ENCODE results near the gene C11orf24. TPM values are rescaled to one million over a fixed set of nuclear protein-coding genes. Genes with fewer than 3 reads are reported as not detected.
"Not testable (repeated sequence)": the region's sequence is repeated elsewhere in the genome, so short reads cannot be mapped to it uniquely, and the experiment has no call there.

The C11orf24 gene
- total and polyA plus RNA-seq, 8 donors: 5.8 to 35.1 (median 20.1) TPM

DNA sequence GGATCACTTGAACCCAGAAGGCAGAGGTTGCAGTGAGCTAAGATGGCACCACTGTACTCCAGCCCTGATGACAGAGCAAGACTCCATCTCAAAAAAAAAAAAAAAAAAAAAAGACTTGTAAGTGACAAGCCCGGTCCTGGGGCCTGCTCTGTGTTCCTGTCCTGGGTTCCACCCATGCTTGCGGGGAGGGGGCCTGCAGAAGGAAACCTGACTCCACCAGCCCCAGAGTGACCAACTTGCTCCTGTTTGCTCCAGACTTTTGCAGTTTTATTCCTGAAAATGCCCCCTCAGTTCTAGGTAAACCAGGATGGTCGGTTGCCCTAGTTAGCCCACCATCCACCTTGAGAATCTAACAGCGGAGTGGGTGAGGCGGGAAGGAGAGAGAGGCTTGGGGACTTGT, 30.5 kb upstream of the C11orf24 start:
- intact Hi-C loops (cut with DNase I; ENCODE audit: low total_unique reads): no loop called here
- no peak for DNase-seq
- peak overlapping the region in 1 of 5 donors; percentile 14 for H3K27ac ChIP-seq

DNA sequence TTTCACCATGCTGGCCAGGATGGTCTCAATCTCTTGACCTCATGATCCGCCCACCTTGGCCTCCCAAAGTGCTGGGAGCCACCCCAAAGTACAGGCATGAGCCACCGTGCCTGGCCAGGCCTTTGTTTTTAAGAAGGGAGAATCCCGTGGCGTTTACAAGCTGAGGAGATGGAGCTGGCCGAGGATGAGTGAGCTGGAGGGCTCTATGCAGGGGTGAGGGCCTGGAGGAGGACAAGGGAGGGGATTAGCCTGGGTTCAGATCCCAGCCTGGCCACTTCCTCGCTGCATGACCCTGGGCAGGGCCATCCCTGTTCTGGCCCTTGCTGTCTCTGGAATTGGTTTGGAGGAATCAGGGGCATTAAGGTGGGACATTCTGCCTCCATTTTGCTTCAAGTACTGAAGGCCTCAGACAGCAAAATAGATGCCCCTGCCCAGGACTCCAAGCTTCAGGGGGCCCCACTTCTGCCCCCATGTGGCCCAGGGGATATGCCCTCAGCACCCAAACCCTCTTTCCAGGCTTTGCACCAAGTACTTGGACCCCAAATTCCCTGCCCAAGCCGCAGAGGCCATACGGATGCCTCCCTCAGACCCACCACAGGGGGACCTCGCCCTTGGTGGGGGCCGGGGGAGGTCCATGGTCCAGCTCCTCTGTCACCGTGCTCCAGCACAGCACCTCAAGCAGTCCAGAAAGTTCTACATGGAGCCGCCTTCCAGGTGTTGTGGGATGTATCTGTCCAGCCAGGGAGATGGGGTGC, 28.5 kb upstream of the C11orf24 start:
- Histone ChIP-seq H3K27me3 (no peaks in the 10 kb centered on the region), H3K27ac (no peak overlapping the region), H3K4me3 (no peak overlapping the region), H3K9me3 (no peaks in the 10 kb centered on the region), H3K36me3 (no peaks in the 10 kb centered on the region), H3K4me1 (peaks cover 22 to 41% (median 37%) of the 10 kb centered on the region in 4 donors)
- intact Hi-C loops (cut with DNase I; ENCODE audit: low total_unique reads): no loop called here
- no peak for DNase-seq
- WGBS, 5 donors: 92 to 94% (median 92%) methylated on average over 12 of the region's 12 CpGs
- TF ChIP-seq POLR2A (IDR thresholded peaks at IDR 0.05) (no peak), EP300 (IDR thresholded peaks at IDR 0.05) (no peak), POLR2AphosphoS5 (IDR thresholded peaks at IDR 0.05) (no peak)
- TF ChIP-seq, protein P1, sequence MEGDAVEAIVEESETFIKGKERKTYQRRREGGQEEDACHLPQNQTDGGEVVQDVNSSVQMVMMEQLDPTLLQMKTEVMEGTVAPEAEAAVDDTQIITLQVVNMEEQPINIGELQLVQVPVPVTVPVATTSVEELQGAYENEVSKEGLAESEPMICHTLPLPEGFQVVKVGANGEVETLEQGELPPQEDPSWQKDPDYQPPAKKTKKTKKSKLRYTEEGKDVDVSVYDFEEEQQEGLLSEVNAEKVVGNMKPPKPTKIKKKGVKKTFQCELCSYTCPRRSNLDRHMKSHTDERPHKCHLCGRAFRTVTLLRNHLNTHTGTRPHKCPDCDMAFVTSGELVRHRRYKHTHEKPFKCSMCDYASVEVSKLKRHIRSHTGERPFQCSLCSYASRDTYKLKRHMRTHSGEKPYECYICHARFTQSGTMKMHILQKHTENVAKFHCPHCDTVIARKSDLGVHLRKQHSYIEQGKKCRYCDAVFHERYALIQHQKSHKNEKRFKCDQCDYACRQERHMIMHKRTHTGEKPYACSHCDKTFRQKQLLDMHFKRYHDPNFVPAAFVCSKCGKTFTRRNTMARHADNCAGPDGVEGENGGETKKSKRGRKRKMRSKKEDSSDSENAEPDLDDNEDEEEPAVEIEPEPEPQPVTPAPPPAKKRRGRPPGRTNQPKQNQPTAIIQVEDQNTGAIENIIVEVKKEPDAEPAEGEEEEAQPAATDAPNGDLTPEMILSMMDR (IDR thresholded peaks at IDR 0.05): no peak

More for the DNA sequence above, 30.5 kb upstream of the C11orf24 start:
- WGBS, 5 donors: 64 to 85% (median 80%) methylated on average over 5 of the region's 5 CpGs
- no peaks in the 10 kb centered on the region for H3K36me3 ChIP-seq
- TF ChIP-seq POLR2A (IDR thresholded peaks at IDR 0.05) (no peak), POLR2AphosphoS5 (IDR thresholded peaks at IDR 0.05) (no peak), EP300 (IDR thresholded peaks at IDR 0.05) (no peak)
- TF ChIP-seq, protein P1 (IDR thresholded peaks at IDR 0.05): no peak
- H3K9me3 ChIP-seq: no peaks in the 10 kb centered on the region
- H3K4me3 ChIP-seq: no peak overlapping the region
- H3K4me1 ChIP-seq: peaks cover 18 to 28% (median 26%) of the 10 kb centered on the region in 4 donors
- no peaks in the 10 kb centered on the region for H3K27me3 ChIP-seq

DNA sequence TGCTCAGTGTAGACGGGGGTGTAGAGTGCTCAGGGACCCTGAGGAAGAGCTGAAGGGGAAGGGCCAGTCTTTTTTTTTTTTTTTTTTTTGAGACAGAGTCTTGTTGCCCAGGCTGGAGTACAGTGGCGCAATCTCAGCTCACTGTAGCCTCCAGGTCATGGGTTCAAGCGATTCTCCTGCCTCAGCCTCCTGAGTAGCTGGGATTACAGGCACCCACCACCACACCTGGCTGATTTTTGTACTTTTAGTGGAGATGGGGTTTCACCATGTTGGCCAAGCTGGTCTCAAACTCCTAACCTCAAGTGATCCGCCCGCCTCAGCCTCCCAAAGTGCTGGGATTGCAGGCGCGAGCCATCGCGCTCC, 27.7 kb upstream of the C11orf24 start:
- peaks cover 22 to 41% (median 37%) of the 10 kb centered on the region in 4 donors for H3K4me1 ChIP-seq
- not testable (repeated sequence) for H3K4me3 ChIP-seq, DNase-seq, H3K9me3 ChIP-seq, H3K36me3 ChIP-seq, H3K27me3 ChIP-seq
- H3K27ac ChIP-seq: peak overlapping the region in 1 of 5 donors; percentile 69
- intact Hi-C loops (cut with DNase I; ENCODE audit: low total_unique reads): loop anchor here (5.0 kb wide), 1 partner anchor 42 kb away; no protein-coding TSS in a partner anchor
- 94 to 97% (median 95%) methylated on average over 8 to 9 of the region's 9 CpGs for WGBS, 5 donors

DNA sequence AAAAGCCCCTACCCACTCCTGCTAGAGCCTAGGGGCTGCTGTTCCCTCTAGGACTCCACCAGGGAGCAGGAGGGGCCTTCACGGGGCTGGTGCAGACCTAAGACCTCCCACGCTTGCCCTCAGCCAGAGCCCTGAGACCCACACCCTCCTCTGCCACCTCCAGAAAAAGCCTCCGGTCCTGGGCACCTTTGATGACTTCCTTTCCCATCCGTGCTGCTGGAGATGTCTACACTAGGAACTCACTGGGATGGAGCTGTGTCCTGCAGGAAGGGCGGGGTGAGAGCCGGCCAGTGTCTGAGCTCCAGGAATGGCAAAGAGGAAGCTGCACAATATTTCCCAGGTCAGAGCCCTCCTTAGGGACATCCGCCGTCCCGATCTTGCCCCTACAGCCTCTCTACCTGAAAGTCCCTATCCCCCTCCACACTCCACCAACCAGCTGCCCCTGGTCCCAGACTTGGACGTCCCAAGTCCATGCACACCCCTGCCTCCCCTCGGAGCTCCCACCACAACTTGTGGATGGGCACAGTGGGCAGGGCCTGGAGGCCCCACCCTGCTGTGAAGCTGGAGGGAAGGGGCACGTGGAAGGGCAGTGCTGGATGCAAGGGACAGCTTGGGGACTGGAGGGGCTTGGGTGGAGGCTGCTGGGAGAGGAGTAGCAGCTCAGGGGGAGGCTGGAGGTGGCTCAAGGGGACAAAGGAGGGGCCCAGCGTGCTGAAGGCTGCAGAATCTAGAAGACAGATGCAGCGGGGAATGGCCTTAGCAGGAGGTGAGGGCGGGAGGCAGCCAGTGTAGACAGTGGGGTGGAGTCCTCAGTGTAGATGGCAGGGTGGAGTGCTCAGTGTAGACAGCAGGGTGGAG, 27.1 kb upstream of the C11orf24 start:
- no peak for DNase-seq
- WGBS, 5 donors: 45 to 61% (median 56%) methylated on average over 15 of the region's 15 CpGs
- peak overlapping the region; percentile 68 to 79 (median 69) for H3K27ac ChIP-seq
- no peaks in the 10 kb centered on the region for H3K36me3 ChIP-seq
- no peaks in the 10 kb centered on the region for H3K9me3 ChIP-seq
- no peaks in the 10 kb centered on the region for H3K27me3 ChIP-seq
- peak overlapping the region in 1 of 4 donors; percentile 11 for H3K4me3 ChIP-seq
- peaks cover 22 to 41% (median 37%) of the 10 kb centered on the region in 4 donors for H3K4me1 ChIP-seq
- intact Hi-C loops (cut with DNase I; ENCODE audit: low total_unique reads): loop anchor here (5.0 kb wide), 1 partner anchor 42 kb away; no protein-coding TSS in a partner anchor
- TF ChIP-seq POLR2A (IDR thresholded peaks at IDR 0.05): no peak
- TF ChIP-seq POLR2AphosphoS5 (IDR thresholded peaks at IDR 0.05): no peak
- TF ChIP-seq EP300 (IDR thresholded peaks at IDR 0.05): no peak
- TF ChIP-seq, protein P1 (IDR thresholded peaks at IDR 0.05): no peak
